Measurements from ENCODE around the gene EOMES. TPM values are rescaled to one million over a fixed set of nuclear protein-coding genes. Genes with fewer than 3 reads are reported as not detected.

The EOMES gene
- total and polyA plus RNA-seq, 2 of the 4 experiments (the other 2 are of a cell fraction): not detected

DNA sequence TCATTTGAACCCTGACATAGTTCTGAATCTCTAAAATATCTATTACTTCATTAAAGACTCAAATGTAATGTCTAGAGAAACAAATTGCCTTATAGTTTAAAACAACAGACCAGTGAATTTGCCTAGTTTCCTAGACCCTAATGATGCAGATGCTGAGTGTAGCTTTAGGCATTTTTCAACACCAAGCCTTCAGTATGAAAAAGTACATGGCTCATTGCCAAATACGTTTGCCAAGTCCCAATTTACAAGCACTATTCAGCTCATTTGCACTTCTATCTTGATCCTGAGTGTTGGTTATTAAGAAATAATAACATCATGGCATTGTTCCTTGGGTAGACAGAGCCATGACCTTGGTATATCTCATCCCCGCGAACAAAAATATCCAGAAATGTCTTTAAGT, 46.8 kb downstream of the EOMES start:
- CTCF ChIA-PET: interaction anchor here (1.8 kb wide), 1 partner anchor 9 kb away, joined by 3 read pairs; no protein-coding TSS in a partner anchor
- ATAC-seq (ENCODE audit: low read depth): no peak

More for the DNA sequence above, 46.8 kb downstream of the EOMES start:
- Histone ChIP-seq H3K4me3 (ENCODE audit: insufficient read depth, low read depth, low read length) (no peak overlapping the region), H2AK9ac (replicated peaks; ENCODE audit: low read depth, low read length, poor library complexity) (no peak overlapping the region), H2BK120ac (ENCODE audit: low read depth, low read length) (no peak overlapping the region), H4K20me1 (ENCODE audit: insufficient read depth, low read length) (no peaks in the 10 kb centered on the region), H3K9me3 (ENCODE audit: control insufficient read depth, insufficient read depth, low read length) (no peaks in the 10 kb centered on the region), H3K27ac (ENCODE audit: insufficient read depth, low read length) (no peak overlapping the region), H2BK5ac (ENCODE audit: low read depth, low read length, poor library complexity, severe bottlenecking) (no peak overlapping the region), H3K79me1 (ENCODE audit: low read depth in 1 of 2, low read length in 2 of 2) (no peaks in the 10 kb centered on the region), H4K8ac (ENCODE audit: low read depth in 2 of 2, low read length in 2 of 2) (no peak overlapping the region), H3K4ac (ENCODE audit: low read depth, low read length) (no peak overlapping the region), H3K9ac (ENCODE audit: low read depth, low read length) (no peak overlapping the region), H3K56ac (ENCODE audit: extremely low read depth, insufficient read depth, low read length) (no peak overlapping the region), H3K4me2 (ENCODE audit: low read depth, low read length) (no peak overlapping the region), H3K27me3 (ENCODE audit: control insufficient read depth, insufficient read depth, low read length) (no peaks in the 10 kb centered on the region), H3K23ac (ENCODE audit: low read depth, low read length) (no peak overlapping the region), H2AK5ac (ENCODE audit: low read depth, low read length) (no peak overlapping the region), H4K5ac (ENCODE audit: low read depth, low read length) (no peak overlapping the region), H3K4me1 (ENCODE audit: control insufficient read depth, insufficient read depth, low read length) (peaks cover 7% of the 10 kb centered on the region), H3K18ac (ENCODE audit: low read depth, low read length) (peak overlapping the region; percentile 2; the same call in 1 of the 2 replicates), H3K14ac (replicated peaks; ENCODE audit: low read depth, low read length) (no peak overlapping the region), H4K91ac (ENCODE audit: insufficient read depth, low read depth, low read length) (no peak overlapping the region), H3K36me3 (ENCODE audit: control insufficient read depth, insufficient read depth, low read length) (no peaks in the 10 kb centered on the region), H3K9me1 (ENCODE audit: insufficient read depth, low read length) (peaks cover under 1% of the 10 kb centered on the region; the same call in 1 of the 2 replicates), H2AFZ (replicated peaks; ENCODE audit: low read length, poor library complexity) (no peak overlapping the region), H2BK15ac (ENCODE audit: low read depth, low read length) (no peak overlapping the region), H2BK20ac (ENCODE audit: low read depth, low read length) (no peak overlapping the region)
- no peak for TF ChIP-seq RAD21 (IDR thresholded peaks at IDR 0.05; ENCODE audit: low read length)
- TF ChIP-seq, protein P1, sequence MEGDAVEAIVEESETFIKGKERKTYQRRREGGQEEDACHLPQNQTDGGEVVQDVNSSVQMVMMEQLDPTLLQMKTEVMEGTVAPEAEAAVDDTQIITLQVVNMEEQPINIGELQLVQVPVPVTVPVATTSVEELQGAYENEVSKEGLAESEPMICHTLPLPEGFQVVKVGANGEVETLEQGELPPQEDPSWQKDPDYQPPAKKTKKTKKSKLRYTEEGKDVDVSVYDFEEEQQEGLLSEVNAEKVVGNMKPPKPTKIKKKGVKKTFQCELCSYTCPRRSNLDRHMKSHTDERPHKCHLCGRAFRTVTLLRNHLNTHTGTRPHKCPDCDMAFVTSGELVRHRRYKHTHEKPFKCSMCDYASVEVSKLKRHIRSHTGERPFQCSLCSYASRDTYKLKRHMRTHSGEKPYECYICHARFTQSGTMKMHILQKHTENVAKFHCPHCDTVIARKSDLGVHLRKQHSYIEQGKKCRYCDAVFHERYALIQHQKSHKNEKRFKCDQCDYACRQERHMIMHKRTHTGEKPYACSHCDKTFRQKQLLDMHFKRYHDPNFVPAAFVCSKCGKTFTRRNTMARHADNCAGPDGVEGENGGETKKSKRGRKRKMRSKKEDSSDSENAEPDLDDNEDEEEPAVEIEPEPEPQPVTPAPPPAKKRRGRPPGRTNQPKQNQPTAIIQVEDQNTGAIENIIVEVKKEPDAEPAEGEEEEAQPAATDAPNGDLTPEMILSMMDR (conservative IDR thresholded peaks at IDR 0.05; ENCODE audit: low read depth, low read length): no peak
- TF ChIP-seq NFE2L2 (IDR thresholded peaks at IDR 0.05; ENCODE audit: low read depth, low read length): no peak
- no peak for TF ChIP-seq BHLHE40 (IDR thresholded peaks at IDR 0.05; ENCODE audit: low read depth, low read length)
- no peak for TF ChIP-seq ELK1 (IDR thresholded peaks at IDR 0.05; ENCODE audit: borderline replicate concordance, low read depth, low read length)
- TF ChIP-seq FOS (IDR thresholded peaks at IDR 0.05; ENCODE audit: low read depth, low read length): no peak
- TF ChIP-seq POLR2A (IDR thresholded peaks at IDR 0.05; ENCODE audit: low read depth, low read length): no peak
- no peak for TF ChIP-seq MAZ (IDR thresholded peaks at IDR 0.05; ENCODE audit: borderline replicate concordance, low read depth, low read length)
- TF ChIP-seq, protein P2, sequence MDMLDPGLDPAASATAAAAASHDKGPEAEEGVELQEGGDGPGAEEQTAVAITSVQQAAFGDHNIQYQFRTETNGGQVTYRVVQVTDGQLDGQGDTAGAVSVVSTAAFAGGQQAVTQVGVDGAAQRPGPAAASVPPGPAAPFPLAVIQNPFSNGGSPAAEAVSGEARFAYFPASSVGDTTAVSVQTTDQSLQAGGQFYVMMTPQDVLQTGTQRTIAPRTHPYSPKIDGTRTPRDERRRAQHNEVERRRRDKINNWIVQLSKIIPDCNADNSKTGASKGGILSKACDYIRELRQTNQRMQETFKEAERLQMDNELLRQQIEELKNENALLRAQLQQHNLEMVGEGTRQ (IDR thresholded peaks at IDR 0.05; ENCODE audit: low read depth, low read length): no peak
- TF ChIP-seq CHD1 (IDR thresholded peaks at IDR 0.05; ENCODE audit: low read depth, low read length): no peak
- TF ChIP-seq MXI1 (IDR thresholded peaks at IDR 0.05; ENCODE audit: borderline replicate concordance, low read depth, low read length): no peak
- TF ChIP-seq RCOR1 (IDR thresholded peaks at IDR 0.05; ENCODE audit: insufficient replicate concordance, low read length): no peak
- TF ChIP-seq RFX5 (IDR thresholded peaks at IDR 0.05; ENCODE audit: low read depth, low read length): no peak
- no peak for TF ChIP-seq SMC3 (IDR thresholded peaks at IDR 0.05; ENCODE audit: low read depth, low read length)
- TF ChIP-seq MAFK (IDR thresholded peaks at IDR 0.05; ENCODE audit: low read depth, low read length): no peak
- TF ChIP-seq CEBPB (IDR thresholded peaks at IDR 0.05; ENCODE audit: low read depth, low read length): no peak
- dilution Hi-C loops (cut with HindIII; ENCODE audit: low sequenced_read_pairs, unreplicated experiment) (no loop called here), intact Hi-C loops (cut with micrococcal nuclease) (no loop called here), in situ Hi-C loops (cut with MboI; ENCODE audit: low sequenced_read_pairs) (loop anchor here (10.0 kb wide), 1 partner anchor 190 kb away; the partner anchor contains the start of gene SLC4A7)
- no TSS peak for BruUV-seq (replicated peaks)
- POLR2A ChIA-PET (ENCODE audit: unreplicated experiment): no interaction called here
- DNase-seq: peak; percentile 47
- no CpG with 5 or more reads among the region's 3 CpGs for WGBS, 2 experiments (ENCODE audit: extremely low coverage in 2 of 2, insufficient read length in 1 of 2)
